ENCODE data around the gene DHRS7. TPM values are rescaled to one million over a fixed set of nuclear protein-coding genes. Genes with fewer than 3 reads are reported as not detected.

The DHRS7 gene
- total RNA-seq, 1 donor from 2014 or later: 41.7 TPM

GRCh38 chr14:60204104-60204842, 39.1 kb upstream of the DHRS7 start:
- Mint-ChIP-seq H3K4me3 (no peak overlapping the region), H3K9me3 (peaks cover 9% of the 10 kb centered on the region), H3K27ac (ENCODE audit: unreplicated experiment) (no peak overlapping the region), H3K27me3 (ENCODE audit: low read depth) (no peaks in the 10 kb centered on the region), H3K36me3 (ENCODE audit: low read depth) (peaks cover under 1% of the 10 kb centered on the region), H3K4me1 (peaks cover 21% of the 10 kb centered on the region)
- DNase-seq (ENCODE audit: low read depth, low spot score): no peak
- TF ChIP-seq CTCF (conservative IDR thresholded peaks at IDR 0.05): no peak

- Mint-ChIP-seq H3K9me3 (peaks cover 13% of the 10 kb centered on the region), H3K27ac (ENCODE audit: unreplicated experiment) (no peak overlapping the region), H3K4me1 (peaks cover 8% of the 10 kb centered on the region), H3K27me3 (ENCODE audit: low read depth) (no peaks in the 10 kb centered on the region), H3K36me3 (ENCODE audit: low read depth) (peaks cover 5% of the 10 kb centered on the region), H3K4me3 (no peak overlapping the region)
- no peak for DNase-seq (ENCODE audit: low read depth, low spot score)
- TF ChIP-seq CTCF (conservative IDR thresholded peaks at IDR 0.05): no peak
Measured at GRCh38 chr14:60199321-60199720, 34.1 kb upstream of the DHRS7 start.

GRCh38 chr14:60197629-60198303, 32.6 kb upstream of the DHRS7 start:
- no peaks in the 10 kb centered on the region for H3K27me3 Mint-ChIP-seq (ENCODE audit: low read depth)
- peaks cover 5% of the 10 kb centered on the region for H3K36me3 Mint-ChIP-seq (ENCODE audit: low read depth)
- H3K9me3 Mint-ChIP-seq: peaks cover 16% of the 10 kb centered on the region
- no peak overlapping the region for H3K27ac Mint-ChIP-seq (ENCODE audit: unreplicated experiment)
- no peaks in the 10 kb centered on the region for H3K4me1 Mint-ChIP-seq
- H3K4me3 Mint-ChIP-seq: no peak overlapping the region
- no peak for TF ChIP-seq CTCF (conservative IDR thresholded peaks at IDR 0.05)
- DNase-seq (ENCODE audit: low read depth, low spot score): no peak

- peaks cover 12% of the 10 kb centered on the region for H3K9me3 Mint-ChIP-seq
- no peak for TF ChIP-seq CTCF (conservative IDR thresholded peaks at IDR 0.05)
- DNase-seq (ENCODE audit: low read depth, low spot score): no peak
- peaks cover 5% of the 10 kb centered on the region for H3K36me3 Mint-ChIP-seq (ENCODE audit: low read depth)
- H3K27ac Mint-ChIP-seq (ENCODE audit: unreplicated experiment): no peak overlapping the region
- H3K4me3 Mint-ChIP-seq: no peak overlapping the region
- H3K27me3 Mint-ChIP-seq (ENCODE audit: low read depth): no peaks in the 10 kb centered on the region
- H3K4me1 Mint-ChIP-seq: no peaks in the 10 kb centered on the region
Measured at GRCh38 chr14:60196291-60196690, 31.1 kb upstream of the DHRS7 start.

- Mint-ChIP-seq H3K4me1 (no peaks in the 10 kb centered on the region), H3K36me3 (ENCODE audit: low read depth) (peaks cover 5% of the 10 kb centered on the region), H3K4me3 (no peak overlapping the region), H3K9me3 (peaks cover 10% of the 10 kb centered on the region), H3K27ac (ENCODE audit: unreplicated experiment) (no peak overlapping the region), H3K27me3 (ENCODE audit: low read depth) (no peaks in the 10 kb centered on the region)
- no peak for DNase-seq (ENCODE audit: low read depth, low spot score)
- TF ChIP-seq CTCF (conservative IDR thresholded peaks at IDR 0.05): no peak
Measured at GRCh38 chr14:60195179-60195810, 30.1 kb upstream of the DHRS7 start.

Data from neural crest cell (in vitro differentiated cells).